Stimulated activated CD8-positive, alpha-beta memory T cell treated with anti-CD3 and anti-CD28 coated beads, Interleukin-4, amount 100 ng/mL, for 48 hours (primary cell): ENCODE results near the gene GNAO1.
"Not testable (repeated sequence)": the region's sequence is repeated elsewhere in the genome, so short reads cannot be mapped to it uniquely, and the experiment has no call there.

Source experiments
- DNase-seq: peaks from one replicate; pipeline ENCODE4 v3.0.0-alpha.2; 2020

Gene GNAO1

GRCh38 chr16:56369202-56369601 is 177.9 kb downstream of the GNAO1 start:
- no peak for DNase-seq

- DNase-seq = no peak
Observed at GRCh38 chr16:56370185-56370874, 179.0 kb downstream of the GNAO1 start.

- no peak for DNase-seq
Observed at GRCh38 chr16:56370875-56371659, 179.8 kb downstream of the GNAO1 start.

- DNase-seq = no peak
Observed at GRCh38 chr16:56371660-56371937, 180.3 kb downstream of the GNAO1 start.

GRCh38 chr16:56372013-56372634 is 180.8 kb downstream of the GNAO1 start:
- no peak for DNase-seq

GRCh38 chr16:56373003-56373402 is 181.7 kb downstream of the GNAO1 start:
- DNase-seq = no peak

GRCh38 chr16:56375792-56376191 is 184.5 kb downstream of the GNAO1 start:
- not testable (repeated sequence) for DNase-seq

- DNase-seq = not testable (repeated sequence)
Observed at GRCh38 chr16:56379044-56379443, 187.8 kb downstream of the GNAO1 start.

GRCh38 chr16:56380778-56381485 is 189.6 kb downstream of the GNAO1 start:
- DNase-seq = not testable (repeated sequence)

GRCh38 chr16:56382459-56382858 is 191.2 kb downstream of the GNAO1 start:
- DNase-seq = no peak

GRCh38 chr16:56382901-56383355 is 191.6 kb downstream of the GNAO1 start:
- no peak for DNase-seq

- no peak for DNase-seq
Observed at GRCh38 chr16:56384074-56384721, 192.9 kb downstream of the GNAO1 start.

GRCh38 chr16:56387396-56387795 is 196.1 kb downstream of the GNAO1 start:
- DNase-seq = no peak

GRCh38 chr16:56388209-56388608 is 196.9 kb downstream of the GNAO1 start:
- no peak for DNase-seq

GRCh38 chr16:56389554-56389953 is 198.3 kb downstream of the GNAO1 start:
- no peak for DNase-seq

GRCh38 chr16:56396724-56397123 is 205.4 kb downstream of the GNAO1 start:
- not testable (repeated sequence) for DNase-seq

- DNase-seq = no peak
Observed at GRCh38 chr16:56399047-56399446, 207.8 kb downstream of the GNAO1 start.

- no peak for DNase-seq
Observed at GRCh38 chr16:56399486-56399885, 208.2 kb downstream of the GNAO1 start.

GRCh38 chr16:56400458-56400857 is 209.2 kb downstream of the GNAO1 start:
- no peak for DNase-seq

- no peak for DNase-seq
Observed at GRCh38 chr16:56401482-56401881, 210.2 kb downstream of the GNAO1 start.

- DNase-seq = no peak
Observed at GRCh38 chr16:56405977-56406672, 214.8 kb downstream of the GNAO1 start.
